ENCODE measurements around the gene ABI1.

DNA sequence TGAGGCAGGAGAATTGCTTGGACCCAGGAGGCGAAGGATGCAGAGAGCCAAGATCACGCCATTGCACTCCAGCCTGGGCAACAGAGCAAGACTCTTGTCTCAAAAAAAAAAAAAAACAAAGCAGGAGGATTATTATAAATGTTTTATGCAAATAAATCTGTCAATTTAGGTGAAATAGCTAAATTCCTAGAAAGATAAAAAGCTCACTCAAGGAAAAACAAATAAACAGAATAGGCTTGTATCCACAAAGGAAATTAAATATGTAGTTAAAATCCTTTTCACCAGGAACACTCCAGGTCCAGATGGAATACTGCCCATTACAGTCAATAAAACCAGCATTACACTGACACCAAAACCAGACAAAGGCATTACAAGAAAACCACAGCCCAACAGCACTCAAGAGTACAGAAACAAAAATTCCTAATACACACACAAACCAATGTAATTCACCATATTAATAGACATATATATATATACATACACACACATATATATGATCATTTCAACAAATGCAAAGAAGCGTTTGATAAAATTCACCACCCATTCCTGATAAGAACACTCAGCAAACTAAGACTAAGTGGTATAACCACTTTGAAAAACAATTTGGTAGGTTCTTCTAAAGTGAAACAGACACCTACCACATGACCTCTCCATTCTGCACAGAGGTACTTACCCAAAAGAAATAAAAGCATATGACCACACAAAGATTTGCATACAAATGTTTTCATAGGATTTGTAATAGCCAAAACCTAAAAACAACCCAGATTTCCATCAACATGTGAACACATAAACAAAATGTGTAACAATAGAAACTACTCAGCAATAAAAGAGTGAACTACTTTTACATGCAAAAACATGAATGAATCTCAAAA is 38.8 kb downstream of the ABI1 start:
- TF ChIP-seq, protein P1, sequence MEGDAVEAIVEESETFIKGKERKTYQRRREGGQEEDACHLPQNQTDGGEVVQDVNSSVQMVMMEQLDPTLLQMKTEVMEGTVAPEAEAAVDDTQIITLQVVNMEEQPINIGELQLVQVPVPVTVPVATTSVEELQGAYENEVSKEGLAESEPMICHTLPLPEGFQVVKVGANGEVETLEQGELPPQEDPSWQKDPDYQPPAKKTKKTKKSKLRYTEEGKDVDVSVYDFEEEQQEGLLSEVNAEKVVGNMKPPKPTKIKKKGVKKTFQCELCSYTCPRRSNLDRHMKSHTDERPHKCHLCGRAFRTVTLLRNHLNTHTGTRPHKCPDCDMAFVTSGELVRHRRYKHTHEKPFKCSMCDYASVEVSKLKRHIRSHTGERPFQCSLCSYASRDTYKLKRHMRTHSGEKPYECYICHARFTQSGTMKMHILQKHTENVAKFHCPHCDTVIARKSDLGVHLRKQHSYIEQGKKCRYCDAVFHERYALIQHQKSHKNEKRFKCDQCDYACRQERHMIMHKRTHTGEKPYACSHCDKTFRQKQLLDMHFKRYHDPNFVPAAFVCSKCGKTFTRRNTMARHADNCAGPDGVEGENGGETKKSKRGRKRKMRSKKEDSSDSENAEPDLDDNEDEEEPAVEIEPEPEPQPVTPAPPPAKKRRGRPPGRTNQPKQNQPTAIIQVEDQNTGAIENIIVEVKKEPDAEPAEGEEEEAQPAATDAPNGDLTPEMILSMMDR (tag by site-specific recombination; IDR thresholded peaks at IDR 0.05): no peak
- TF ChIP-seq ZNF214 (tag by site-specific recombination; IDR thresholded peaks at IDR 0.05; ENCODE audit: borderline replicate concordance): no peak
- TF ChIP-seq ZBTB7A (tag by site-specific recombination; IDR thresholded peaks at IDR 0.05; ENCODE audit: low read depth): no peak
- TF ChIP-seq ZNF138 (tag by site-specific recombination; IDR thresholded peaks at IDR 0.05; ENCODE audit: borderline replicate concordance): no peak
- no peak for TF ChIP-seq SP2 (tag by site-specific recombination; IDR thresholded peaks at IDR 0.05)
- TF ChIP-seq ZNF10 (tag by site-specific recombination; IDR thresholded peaks at IDR 0.05): no peak
- TF ChIP-seq, protein P2, sequence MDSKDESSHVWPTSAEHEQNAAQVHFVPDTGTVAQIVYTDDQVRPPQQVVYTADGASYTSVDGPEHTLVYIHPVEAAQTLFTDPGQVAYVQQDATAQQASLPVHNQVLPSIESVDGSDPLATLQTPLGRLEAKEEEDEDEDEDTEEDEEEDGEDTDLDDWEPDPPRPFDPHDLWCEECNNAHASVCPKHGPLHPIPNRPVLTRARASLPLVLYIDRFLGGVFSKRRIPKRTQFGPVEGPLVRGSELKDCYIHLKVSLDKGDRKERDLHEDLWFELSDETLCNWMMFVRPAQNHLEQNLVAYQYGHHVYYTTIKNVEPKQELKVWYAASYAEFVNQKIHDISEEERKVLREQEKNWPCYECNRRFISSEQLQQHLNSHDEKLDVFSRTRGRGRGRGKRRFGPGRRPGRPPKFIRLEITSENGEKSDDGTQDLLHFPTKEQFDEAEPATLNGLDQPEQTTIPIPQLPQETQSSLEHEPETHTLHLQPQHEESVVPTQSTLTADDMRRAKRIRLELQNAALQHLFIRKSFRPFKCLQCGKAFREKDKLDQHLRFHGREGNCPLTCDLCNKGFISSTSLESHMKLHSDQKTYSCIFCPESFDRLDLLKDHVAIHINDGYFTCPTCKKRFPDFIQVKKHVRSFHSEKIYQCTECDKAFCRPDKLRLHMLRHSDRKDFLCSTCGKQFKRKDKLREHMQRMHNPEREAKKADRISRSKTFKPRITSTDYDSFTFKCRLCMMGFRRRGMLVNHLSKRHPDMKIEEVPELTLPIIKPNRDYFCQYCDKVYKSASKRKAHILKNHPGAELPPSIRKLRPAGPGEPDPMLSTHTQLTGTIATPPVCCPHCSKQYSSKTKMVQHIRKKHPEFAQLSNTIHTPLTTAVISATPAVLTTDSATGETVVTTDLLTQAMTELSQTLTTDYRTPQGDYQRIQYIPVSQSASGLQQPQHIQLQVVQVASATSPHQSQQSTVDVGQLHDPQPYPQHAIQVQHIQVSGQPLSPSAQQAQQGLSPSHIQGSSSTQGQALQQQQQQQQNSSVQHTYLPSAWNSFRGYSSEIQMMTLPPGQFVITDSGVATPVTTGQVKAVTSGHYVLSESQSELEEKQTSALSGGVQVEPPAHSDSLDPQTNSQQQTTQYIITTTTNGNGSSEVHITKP (tag by site-specific recombination; IDR thresholded peaks at IDR 0.05): no peak
- no peak for TF ChIP-seq MZF1 (tag by site-specific recombination; IDR thresholded peaks at IDR 0.05; ENCODE audit: borderline replicate concordance)
- TF ChIP-seq, protein P3, sequence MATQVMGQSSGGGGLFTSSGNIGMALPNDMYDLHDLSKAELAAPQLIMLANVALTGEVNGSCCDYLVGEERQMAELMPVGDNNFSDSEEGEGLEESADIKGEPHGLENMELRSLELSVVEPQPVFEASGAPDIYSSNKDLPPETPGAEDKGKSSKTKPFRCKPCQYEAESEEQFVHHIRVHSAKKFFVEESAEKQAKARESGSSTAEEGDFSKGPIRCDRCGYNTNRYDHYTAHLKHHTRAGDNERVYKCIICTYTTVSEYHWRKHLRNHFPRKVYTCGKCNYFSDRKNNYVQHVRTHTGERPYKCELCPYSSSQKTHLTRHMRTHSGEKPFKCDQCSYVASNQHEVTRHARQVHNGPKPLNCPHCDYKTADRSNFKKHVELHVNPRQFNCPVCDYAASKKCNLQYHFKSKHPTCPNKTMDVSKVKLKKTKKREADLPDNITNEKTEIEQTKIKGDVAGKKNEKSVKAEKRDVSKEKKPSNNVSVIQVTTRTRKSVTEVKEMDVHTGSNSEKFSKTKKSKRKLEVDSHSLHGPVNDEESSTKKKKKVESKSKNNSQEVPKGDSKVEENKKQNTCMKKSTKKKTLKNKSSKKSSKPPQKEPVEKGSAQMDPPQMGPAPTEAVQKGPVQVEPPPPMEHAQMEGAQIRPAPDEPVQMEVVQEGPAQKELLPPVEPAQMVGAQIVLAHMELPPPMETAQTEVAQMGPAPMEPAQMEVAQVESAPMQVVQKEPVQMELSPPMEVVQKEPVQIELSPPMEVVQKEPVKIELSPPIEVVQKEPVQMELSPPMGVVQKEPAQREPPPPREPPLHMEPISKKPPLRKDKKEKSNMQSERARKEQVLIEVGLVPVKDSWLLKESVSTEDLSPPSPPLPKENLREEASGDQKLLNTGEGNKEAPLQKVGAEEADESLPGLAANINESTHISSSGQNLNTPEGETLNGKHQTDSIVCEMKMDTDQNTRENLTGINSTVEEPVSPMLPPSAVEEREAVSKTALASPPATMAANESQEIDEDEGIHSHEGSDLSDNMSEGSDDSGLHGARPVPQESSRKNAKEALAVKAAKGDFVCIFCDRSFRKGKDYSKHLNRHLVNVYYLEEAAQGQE (tag by site-specific recombination; IDR thresholded peaks at IDR 0.05): no peak
- no peak for TF ChIP-seq SETDB1 (IDR thresholded peaks at IDR 0.05; ENCODE audit: insufficient read length, low read length)
- no peak for TF ChIP-seq YY1 (tag by site-specific recombination; IDR thresholded peaks at IDR 0.05)

All from HEK293 (cell line).